Measurements from ENCODE around the gene TEX19.
"Not testable (repeated sequence)": the region's sequence is repeated elsewhere in the genome, so short reads cannot be mapped to it uniquely, and the experiment has no call there.

TEX19 gene

GRCh38 chr17:82344175-82344907, 14.7 kb upstream of the TEX19 start:
- H4K20me1 ChIP-seq (ENCODE audit: insufficient read depth): no peaks in the 10 kb centered on the region
- no peaks in the 10 kb centered on the region for H3K36me3 ChIP-seq (ENCODE audit: insufficient read depth)
- H3K4me1 ChIP-seq (ENCODE audit: low read depth, poor library complexity, severe bottlenecking): peaks cover 15% of the 10 kb centered on the region
- H3K27ac ChIP-seq: no peak overlapping the region
- H2AFZ ChIP-seq (ENCODE audit: low read depth): no peak overlapping the region
- no peaks in the 10 kb centered on the region for H3K27me3 ChIP-seq (ENCODE audit: insufficient read depth, low read depth)
- H3K9ac ChIP-seq: no peak overlapping the region
- H3K4me3 ChIP-seq (IDR thresholded peaks at IDR 0.05; ENCODE audit: insufficient read depth, low read depth, low read length): no peak overlapping the region
- no peak overlapping the region for H3K4me2 ChIP-seq
- no peaks in the 10 kb centered on the region for H3K79me2 ChIP-seq (ENCODE audit: insufficient read depth, low read depth)
- TF ChIP-seq CTCF (conservative IDR thresholded peaks at IDR 0.05; ENCODE audit: low read depth, low read length): no peak

GRCh38 chr17:82345151-82345976, 13.7 kb upstream of the TEX19 start:
- H3K4me2 ChIP-seq: no peak overlapping the region
- no peak overlapping the region for H3K27ac ChIP-seq
- H3K4me1 ChIP-seq (ENCODE audit: low read depth, poor library complexity, severe bottlenecking): peaks cover 25% of the 10 kb centered on the region
- H2AFZ ChIP-seq (ENCODE audit: low read depth): no peak overlapping the region
- no peak overlapping the region for H3K4me3 ChIP-seq (IDR thresholded peaks at IDR 0.05; ENCODE audit: insufficient read depth, low read depth, low read length)
- no peak overlapping the region for H3K9ac ChIP-seq
- no peaks in the 10 kb centered on the region for H4K20me1 ChIP-seq (ENCODE audit: insufficient read depth)
- TF ChIP-seq CTCF (conservative IDR thresholded peaks at IDR 0.05; ENCODE audit: low read depth, low read length): no peak
- H3K79me2 ChIP-seq (ENCODE audit: insufficient read depth, low read depth): no peaks in the 10 kb centered on the region
- H3K36me3 ChIP-seq (ENCODE audit: insufficient read depth): no peaks in the 10 kb centered on the region
- no peaks in the 10 kb centered on the region for H3K27me3 ChIP-seq (ENCODE audit: insufficient read depth, low read depth)

- no peak for TF ChIP-seq CTCF (conservative IDR thresholded peaks at IDR 0.05; ENCODE audit: low read depth, low read length)
- no peak overlapping the region for H3K4me3 ChIP-seq (IDR thresholded peaks at IDR 0.05; ENCODE audit: insufficient read depth, low read depth, low read length)
- no peak overlapping the region for H3K27ac ChIP-seq
- H3K4me1 ChIP-seq (ENCODE audit: low read depth, poor library complexity, severe bottlenecking): peaks cover 37% of the 10 kb centered on the region
- no peak overlapping the region for H2AFZ ChIP-seq (ENCODE audit: low read depth)
- H3K79me2 ChIP-seq (ENCODE audit: insufficient read depth, low read depth): no peaks in the 10 kb centered on the region
- no peaks in the 10 kb centered on the region for H3K36me3 ChIP-seq (ENCODE audit: insufficient read depth)
- H3K9ac ChIP-seq: no peak overlapping the region
- no peaks in the 10 kb centered on the region for H4K20me1 ChIP-seq (ENCODE audit: insufficient read depth)
- H3K27me3 ChIP-seq (ENCODE audit: insufficient read depth, low read depth): no peaks in the 10 kb centered on the region
- H3K4me2 ChIP-seq: no peak overlapping the region
These were observed 12.4 kb upstream of the TEX19 start for GRCh38 chr17:82346342-82347300.

- H3K27ac ChIP-seq; H3K79me2 ChIP-seq (ENCODE audit: insufficient read depth, low read depth); H2AFZ ChIP-seq (ENCODE audit: low read depth); H3K27me3 ChIP-seq (ENCODE audit: insufficient read depth, low read depth); H4K20me1 ChIP-seq (ENCODE audit: insufficient read depth); H3K36me3 ChIP-seq (ENCODE audit: insufficient read depth); H3K9ac ChIP-seq; H3K4me3 ChIP-seq (IDR thresholded peaks at IDR 0.05; ENCODE audit: insufficient read depth, low read depth, low read length); H3K4me2 ChIP-seq: not testable (repeated sequence)
- H3K4me1 ChIP-seq (ENCODE audit: low read depth, poor library complexity, severe bottlenecking): peaks cover 51% of the 10 kb centered on the region
These were observed 11.1 kb upstream of the TEX19 start for GRCh38 chr17:82347994-82348393.
